Measurements from ENCODE around the gene FAM117A. TPM values are rescaled to one million over a fixed set of nuclear protein-coding genes. Genes with fewer than 3 reads are reported as not detected.

Gene FAM117A
- total RNA-seq, 2 donors from 2014 or later: 15.1 to 15.5 TPM

- Histone ChIP-seq H3K4me3 (no peak overlapping the region), H3K36me3 (no peaks in the 10 kb centered on the region), H3K27ac (peak overlapping the region; percentile 76 to 93), H3K27me3 (no peaks in the 10 kb centered on the region), H3K4me1 (peaks cover 0 to 44% of the 10 kb centered on the region in 2 donors), H3K9me3 (no peaks in the 10 kb centered on the region)
- no peak for DNase-seq (ENCODE audit: low spot score)
- no peak for TF ChIP-seq CTCF (IDR thresholded peaks at IDR 0.05)
Observed at GRCh38 chr17:49691677-49692191, 72.2 kb downstream of the FAM117A start.

- H3K9me3 ChIP-seq: no peaks in the 10 kb centered on the region
- no peaks in the 10 kb centered on the region for H3K27me3 ChIP-seq
- TF ChIP-seq CTCF (IDR thresholded peaks at IDR 0.05): no peak
- peak overlapping the region; percentile 76 to 93 for H3K27ac ChIP-seq
- no peaks in the 10 kb centered on the region for H3K36me3 ChIP-seq
- H3K4me3 ChIP-seq: no peak overlapping the region
- H3K4me1 ChIP-seq: peaks cover 0 to 44% of the 10 kb centered on the region in 2 donors
- DNase-seq (ENCODE audit: low spot score): peak; percentile 85
Observed at GRCh38 chr17:49691086-49691676, 72.8 kb downstream of the FAM117A start.

- Histone ChIP-seq H3K36me3 (no peaks in the 10 kb centered on the region), H3K4me3 (no peak overlapping the region), H3K27ac (peak overlapping the region; percentile 76 to 93), H3K4me1 (peaks cover 0 to 43% of the 10 kb centered on the region in 2 donors), H3K9me3 (no peaks in the 10 kb centered on the region), H3K27me3 (no peaks in the 10 kb centered on the region)
- DNase-seq (ENCODE audit: low spot score): no peak
- TF ChIP-seq CTCF (IDR thresholded peaks at IDR 0.05): no peak
Observed at GRCh38 chr17:49690256-49690655, 73.7 kb downstream of the FAM117A start.

GRCh38 chr17:49688848-49689247 lies 75.1 kb downstream of the FAM117A start:
- Histone ChIP-seq H3K27me3 (no peaks in the 10 kb centered on the region), H3K9me3 (no peaks in the 10 kb centered on the region), H3K27ac (peak overlapping the region; percentile 59 to 93), H3K36me3 (no peaks in the 10 kb centered on the region), H3K4me1 (peaks cover 0 to 38% of the 10 kb centered on the region in 2 donors), H3K4me3 (no peak overlapping the region)
- DNase-seq (ENCODE audit: low spot score): no peak
- no peak for TF ChIP-seq CTCF (IDR thresholded peaks at IDR 0.05)

- H3K4me3 ChIP-seq: no peak overlapping the region
- no peak for DNase-seq (ENCODE audit: low spot score)
- H3K27me3 ChIP-seq: no peaks in the 10 kb centered on the region
- H3K27ac ChIP-seq: peak overlapping the region; percentile 59 to 93
- H3K4me1 ChIP-seq: peaks cover 0 to 38% of the 10 kb centered on the region in 2 donors
- no peaks in the 10 kb centered on the region for H3K36me3 ChIP-seq
- TF ChIP-seq CTCF (IDR thresholded peaks at IDR 0.05): no peak
- no peaks in the 10 kb centered on the region for H3K9me3 ChIP-seq
Observed at GRCh38 chr17:49687878-49688491, 75.9 kb downstream of the FAM117A start.
